ENCODE data around the gene CLTRN. TPM values are rescaled to one million over a fixed set of nuclear protein-coding genes. Genes with fewer than 3 reads are reported as not detected.
"Not testable (repeated sequence)": the region's sequence is repeated elsewhere in the genome, so short reads cannot be mapped to it uniquely, and the experiment has no call there.

Gene CLTRN
- total RNA-seq, 1 donor from 2014 or later, result 0.16 TPM

GRCh38 chrX:15675490-15675921 lies 10.9 kb upstream of the CLTRN start:
- Mint-ChIP-seq H3K4me3 (no peak overlapping the region), H3K4me1 (peaks cover 13% of the 10 kb centered on the region), H3K27me3 (peaks cover 2% of the 10 kb centered on the region), H3K36me3 (ENCODE audit: low read depth) (peaks cover 3% of the 10 kb centered on the region), H3K27ac (no peak overlapping the region), H3K9me3 (no peaks in the 10 kb centered on the region)
- intact Hi-C loops (cut with micrococcal nuclease), result loop anchor here (1.0 to 10.0 kb wide), 7 partner anchors 63 to 1109 kb away; partner anchors contain the start of genes AP1S2, CA5B, FANCB and MOSPD2
- DNase-seq, result peak; percentile 94

DNA sequence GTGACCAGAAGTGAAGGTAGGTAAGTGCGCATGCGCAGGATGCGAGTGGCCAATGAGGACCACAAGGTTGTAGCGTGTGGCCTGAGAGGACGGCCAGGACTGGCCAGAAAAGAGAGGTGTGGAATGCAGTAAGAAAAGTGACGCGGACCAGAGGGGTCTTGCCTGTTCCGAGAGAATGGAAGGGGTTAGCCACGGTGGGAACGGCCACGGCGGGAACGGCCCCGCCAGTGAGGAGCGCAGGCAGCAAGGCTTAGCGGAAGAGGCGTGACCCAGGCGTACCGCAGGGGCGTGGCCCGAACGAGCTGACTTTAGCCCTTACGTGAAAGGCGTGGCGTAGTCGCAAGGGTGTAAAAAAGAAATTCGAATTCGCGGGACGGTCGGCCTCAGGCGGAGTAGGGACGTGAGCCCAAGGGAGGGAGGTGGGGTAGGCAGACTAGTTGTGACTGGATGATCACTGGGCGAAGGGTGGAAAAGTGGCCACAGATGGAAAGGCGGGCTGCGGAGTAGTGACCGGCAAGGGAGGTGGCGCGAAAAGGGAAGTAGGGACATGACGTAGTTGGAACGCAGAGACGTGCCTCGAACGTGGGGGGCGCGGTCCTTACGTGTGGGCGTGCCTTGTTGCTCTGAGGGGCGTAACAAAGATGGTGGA lies 10.4 kb upstream of the CLTRN start:
- H3K4me3 Mint-ChIP-seq, result no peak overlapping the region
- intact Hi-C loops (cut with micrococcal nuclease), result loop anchor here (1.0 to 10.0 kb wide), 8 partner anchors 63 to 1110 kb away; partner anchors contain the start of genes AP1S2, CA5B, FANCB and MOSPD2

GRCh38 chrX:15674514-15674840 lies 9.9 kb upstream of the CLTRN start:
- Mint-ChIP-seq H3K27me3 (peaks cover 2% of the 10 kb centered on the region), H3K27ac (no peak overlapping the region), H3K4me3 (no peak overlapping the region), H3K36me3 (ENCODE audit: low read depth) (peaks cover 3% of the 10 kb centered on the region), H3K4me1 (peaks cover 11% of the 10 kb centered on the region), H3K9me3 (no peaks in the 10 kb centered on the region)
- intact Hi-C loops (cut with micrococcal nuclease), result loop anchor here (1.0 to 10.0 kb wide), 3 partner anchors 339 to 1110 kb away; partner anchors contain the start of genes FANCB, MOSPD2, PIGA and TXLNG
- no peak for DNase-seq

More for the DNA sequence above, 10.4 kb upstream of the CLTRN start:
- no peak overlapping the region for H3K27ac Mint-ChIP-seq
- peaks cover 3% of the 10 kb centered on the region for H3K36me3 Mint-ChIP-seq (ENCODE audit: low read depth)
- DNase-seq, result peak; percentile 94
- H3K27me3 Mint-ChIP-seq, result peaks cover 2% of the 10 kb centered on the region
- H3K4me1 Mint-ChIP-seq, result peaks cover 11% of the 10 kb centered on the region
- no peaks in the 10 kb centered on the region for H3K9me3 Mint-ChIP-seq

- intact Hi-C loops (cut with micrococcal nuclease), result loop anchor here (1.0 to 10.0 kb wide), 3 partner anchors 339 to 1111 kb away; partner anchors contain the start of genes FANCB, MOSPD2, PIGA and TXLNG
- H3K9me3 Mint-ChIP-seq, result no peaks in the 10 kb centered on the region
- H3K27ac Mint-ChIP-seq, result no peak overlapping the region
- H3K27me3 Mint-ChIP-seq, result peaks cover 2% of the 10 kb centered on the region
- no peak for DNase-seq
- H3K4me3 Mint-ChIP-seq, result no peak overlapping the region
- peaks cover 11% of the 10 kb centered on the region for H3K4me1 Mint-ChIP-seq
- peaks cover 3% of the 10 kb centered on the region for H3K36me3 Mint-ChIP-seq (ENCODE audit: low read depth)
These were observed 9.4 kb upstream of the CLTRN start for GRCh38 chrX:15673970-15674369.

GRCh38 chrX:15672881-15673280 lies 8.3 kb upstream of the CLTRN start:
- H3K27ac Mint-ChIP-seq, result no peak overlapping the region
- no peak for DNase-seq
- intact Hi-C loops (cut with micrococcal nuclease), result loop anchor here (10.0 kb wide), 1 partner anchor 1112 kb away; the partner anchor contains the start of gene TXLNG
- no peaks in the 10 kb centered on the region for H3K9me3 Mint-ChIP-seq
- peaks cover 11% of the 10 kb centered on the region for H3K4me1 Mint-ChIP-seq
- H3K4me3 Mint-ChIP-seq, result no peak overlapping the region
- H3K27me3 Mint-ChIP-seq, result peaks cover 2% of the 10 kb centered on the region
- no peaks in the 10 kb centered on the region for H3K36me3 Mint-ChIP-seq (ENCODE audit: low read depth)

DNA sequence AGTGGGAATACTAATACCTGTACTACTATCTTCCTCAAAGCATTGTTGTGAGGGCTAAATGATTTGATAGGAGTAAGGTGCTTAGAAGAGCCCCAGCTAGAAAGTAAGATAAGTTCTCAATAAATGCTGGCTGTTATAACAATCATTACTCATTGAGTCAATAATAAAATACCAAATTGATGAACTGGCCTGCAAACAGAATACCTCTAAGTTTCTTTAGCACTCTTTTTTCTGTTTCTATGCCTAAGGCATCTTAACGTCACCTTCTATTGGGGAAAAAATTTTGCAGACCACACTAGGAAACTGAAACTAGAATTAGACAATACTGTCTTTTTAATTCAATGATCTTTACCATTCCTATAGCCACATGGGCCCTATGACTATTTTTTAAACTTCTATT lies 1.2 kb downstream of the CLTRN start:
- intact Hi-C loops (cut with micrococcal nuclease), result no loop called here
- Mint-ChIP-seq H3K9me3 (peaks cover 3% of the 10 kb centered on the region), H3K4me1 (no peaks in the 10 kb centered on the region), H3K27ac (no peak overlapping the region), H3K27me3 (peaks cover 12% of the 10 kb centered on the region), H3K4me3 (no peak overlapping the region), H3K36me3 (ENCODE audit: low read depth) (no peaks in the 10 kb centered on the region)
- no peak for DNase-seq

- H3K36me3 Mint-ChIP-seq (ENCODE audit: low read depth); H3K4me3 Mint-ChIP-seq; H3K4me1 Mint-ChIP-seq; H3K27ac Mint-ChIP-seq; H3K9me3 Mint-ChIP-seq; H3K27me3 Mint-ChIP-seq; DNase-seq; intact Hi-C loops (cut with micrococcal nuclease): not testable (repeated sequence)
These were observed 9.8 kb downstream of the CLTRN start for GRCh38 chrX:15654804-15655203.

GRCh38 chrX:15653961-15654360 lies 10.6 kb downstream of the CLTRN start:
- Mint-ChIP-seq H3K4me3 (no peak overlapping the region), H3K27ac (no peak overlapping the region), H3K36me3 (ENCODE audit: low read depth) (no peaks in the 10 kb centered on the region), H3K9me3 (no peaks in the 10 kb centered on the region), H3K4me1 (peaks cover 2% of the 10 kb centered on the region), H3K27me3 (peaks cover 2% of the 10 kb centered on the region)
- DNase-seq, result no peak
- intact Hi-C loops (cut with micrococcal nuclease), result no loop called here

DNA sequence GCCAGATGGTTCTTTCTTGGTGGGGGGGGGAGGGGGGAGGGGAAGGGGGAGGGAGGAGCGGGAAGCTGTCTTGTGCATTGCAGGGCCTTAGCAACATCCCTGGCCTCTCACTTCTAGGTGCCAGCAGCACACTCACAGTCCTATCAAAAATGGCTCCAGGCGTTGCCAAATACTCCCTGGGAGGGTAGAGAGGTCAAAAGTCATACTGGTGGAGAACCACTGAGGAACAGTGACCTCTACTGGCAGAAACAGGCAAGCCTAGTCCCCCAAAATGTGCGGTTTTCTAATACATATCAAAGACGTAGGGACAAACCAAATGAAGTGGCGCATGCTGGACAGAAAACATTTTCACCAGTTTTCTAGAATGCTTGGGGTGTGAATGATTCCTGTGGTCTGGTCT lies 17.1 kb downstream of the CLTRN start:
- H3K4me3 Mint-ChIP-seq; H3K36me3 Mint-ChIP-seq (ENCODE audit: low read depth); H3K27ac Mint-ChIP-seq; H3K4me1 Mint-ChIP-seq; DNase-seq; H3K27me3 Mint-ChIP-seq; H3K9me3 Mint-ChIP-seq: not testable (repeated sequence)
- intact Hi-C loops (cut with micrococcal nuclease), result loop anchor here (10.0 kb wide), 1 partner anchor 143 kb away; the partner anchor contains the start of gene BMX

DNA sequence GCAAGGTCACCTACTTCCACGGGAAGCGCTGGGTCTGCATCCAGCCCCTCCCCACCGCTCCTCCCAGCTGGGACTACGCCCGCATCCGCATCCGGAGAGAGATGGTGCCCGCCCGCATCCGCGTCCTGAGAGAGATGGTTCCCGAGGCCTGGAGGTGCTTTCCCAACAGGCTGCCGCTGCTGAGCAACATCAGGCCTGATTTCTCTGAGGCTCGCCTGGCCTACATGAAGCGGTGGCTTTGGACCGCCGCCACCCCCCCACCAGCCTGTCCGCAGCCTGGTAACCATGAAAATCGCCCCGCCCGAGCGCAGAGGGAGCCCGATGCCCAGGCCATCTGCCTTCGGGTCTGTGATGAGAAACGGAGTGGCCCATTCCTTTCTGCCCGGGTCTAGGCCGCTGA lies 18.1 kb downstream of the CLTRN start:
- no peak for DNase-seq
- intact Hi-C loops (cut with micrococcal nuclease), result loop anchor here (10.0 kb wide), 1 partner anchor 142 kb away; the partner anchor contains the start of gene BMX
- no peak overlapping the region for H3K4me3 Mint-ChIP-seq
- H3K27me3 Mint-ChIP-seq, result peaks cover 4% of the 10 kb centered on the region
- H3K9me3 Mint-ChIP-seq, result no peaks in the 10 kb centered on the region
- H3K4me1 Mint-ChIP-seq, result peaks cover 3% of the 10 kb centered on the region
- H3K27ac Mint-ChIP-seq, result no peak overlapping the region
- no peaks in the 10 kb centered on the region for H3K36me3 Mint-ChIP-seq (ENCODE audit: low read depth)

DNA sequence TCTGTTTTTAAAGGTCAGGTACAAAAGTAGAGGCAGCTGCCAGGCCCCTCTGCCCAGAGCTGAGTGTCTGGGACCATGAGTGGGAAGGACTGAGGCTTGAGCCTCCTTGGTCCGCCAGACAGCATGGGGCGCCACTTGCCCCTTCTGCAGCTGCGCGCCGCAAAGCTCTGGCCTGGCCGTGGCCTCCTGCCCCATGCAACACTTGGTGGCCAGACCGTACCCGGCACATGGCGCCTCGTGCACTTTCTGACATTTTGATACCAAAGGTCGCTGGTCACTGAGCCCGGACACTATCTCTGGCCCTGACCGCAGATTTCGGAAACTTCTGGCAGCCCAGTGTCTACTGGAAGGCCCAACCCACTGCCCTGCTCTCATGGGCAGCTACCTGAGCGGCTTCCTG lies 18.6 kb downstream of the CLTRN start:
- H3K4me3 Mint-ChIP-seq, result no peak overlapping the region
- H3K27me3 Mint-ChIP-seq, result peaks cover 4% of the 10 kb centered on the region
- no peaks in the 10 kb centered on the region for H3K36me3 Mint-ChIP-seq (ENCODE audit: low read depth)
- no peaks in the 10 kb centered on the region for H3K9me3 Mint-ChIP-seq
- no peak for DNase-seq
- H3K27ac Mint-ChIP-seq, result no peak overlapping the region
- intact Hi-C loops (cut with micrococcal nuclease), result loop anchor here (10.0 kb wide), 1 partner anchor 141 kb away; the partner anchor contains the start of gene BMX
- H3K4me1 Mint-ChIP-seq, result peaks cover 3% of the 10 kb centered on the region

DNA sequence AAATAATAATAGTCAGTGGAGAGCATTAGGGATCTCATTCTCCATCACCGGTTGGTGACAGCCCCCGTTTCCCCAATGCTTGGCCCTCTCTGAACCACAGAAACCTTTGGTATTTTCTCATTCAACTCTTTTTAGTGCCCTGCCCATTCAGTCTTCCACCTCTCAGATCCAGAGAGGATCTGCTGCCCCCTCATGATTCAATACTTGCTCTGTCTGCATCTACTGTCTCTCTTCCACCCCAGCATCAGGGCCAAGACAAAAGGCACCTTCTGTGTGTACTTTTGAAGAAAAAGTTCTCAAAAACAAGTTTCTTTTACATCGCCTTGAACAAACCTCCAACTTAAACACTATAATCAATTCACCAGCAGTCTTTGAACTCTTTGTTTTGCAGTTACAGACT lies 19.3 kb downstream of the CLTRN start:
- intact Hi-C loops (cut with micrococcal nuclease), result loop anchor here (10.0 kb wide), 1 partner anchor 140 kb away; the partner anchor contains the start of gene BMX
- Mint-ChIP-seq H3K9me3 (no peaks in the 10 kb centered on the region), H3K4me3 (no peak overlapping the region), H3K4me1 (peaks cover 3% of the 10 kb centered on the region), H3K36me3 (ENCODE audit: low read depth) (no peaks in the 10 kb centered on the region), H3K27ac (peak overlapping the region; percentile 32), H3K27me3 (peaks cover 7% of the 10 kb centered on the region)
- DNase-seq, result no peak

DNA sequence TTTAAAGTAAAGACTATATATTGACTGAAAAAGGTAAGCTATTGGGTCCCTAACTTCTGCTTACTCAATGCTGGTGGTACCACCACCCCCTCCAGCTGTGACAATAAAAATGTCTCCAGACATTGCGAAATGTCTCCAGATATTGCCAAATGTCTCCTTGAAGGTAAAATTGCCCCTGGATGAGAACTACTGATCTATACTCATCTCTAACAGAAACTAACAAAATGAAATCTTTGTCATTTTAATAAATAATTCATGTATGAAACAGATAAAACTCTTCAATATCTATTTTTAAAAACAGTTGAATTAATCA lies 20.1 kb downstream of the CLTRN start:
- no peaks in the 10 kb centered on the region for H3K9me3 Mint-ChIP-seq
- no peak overlapping the region for H3K4me3 Mint-ChIP-seq
- DNase-seq, result no peak
- H3K27me3 Mint-ChIP-seq, result peaks cover 7% of the 10 kb centered on the region
- no peaks in the 10 kb centered on the region for H3K36me3 Mint-ChIP-seq (ENCODE audit: low read depth)
- H3K27ac Mint-ChIP-seq, result no peak overlapping the region
- H3K4me1 Mint-ChIP-seq, result peaks cover 3% of the 10 kb centered on the region
- intact Hi-C loops (cut with micrococcal nuclease), result loop anchor here (10.0 kb wide), 1 partner anchor 140 kb away; the partner anchor contains the start of gene BMX

- H3K4me3 Mint-ChIP-seq, result peak overlapping the region; percentile 23
- peaks cover 3% of the 10 kb centered on the region for H3K4me1 Mint-ChIP-seq
- H3K27ac Mint-ChIP-seq, result no peak overlapping the region
- H3K27me3 Mint-ChIP-seq, result peaks cover 7% of the 10 kb centered on the region
- no peak for DNase-seq
- H3K36me3 Mint-ChIP-seq (ENCODE audit: low read depth), result no peaks in the 10 kb centered on the region
- intact Hi-C loops (cut with micrococcal nuclease), result loop anchor here (10.0 kb wide), 1 partner anchor 139 kb away; the partner anchor contains the start of gene BMX
- no peaks in the 10 kb centered on the region for H3K9me3 Mint-ChIP-seq
These were observed 20.6 kb downstream of the CLTRN start for GRCh38 chrX:15643786-15644559.
